ENCODE data around the gene CUBN. TPM values are rescaled to one million over a fixed set of nuclear protein-coding genes. Genes with fewer than 3 reads are reported as not detected.
A peak's percentile ranks its signal among the peaks of the same experiment; 100 is the strongest.
"Not testable (repeated sequence)": the region's sequence is repeated elsewhere in the genome, so short reads cannot be mapped to it uniquely, and the experiment has no call there.

CUBN gene
- total RNA-seq, 1 donor from 2014 or later, result 1.3 TPM

DNA sequence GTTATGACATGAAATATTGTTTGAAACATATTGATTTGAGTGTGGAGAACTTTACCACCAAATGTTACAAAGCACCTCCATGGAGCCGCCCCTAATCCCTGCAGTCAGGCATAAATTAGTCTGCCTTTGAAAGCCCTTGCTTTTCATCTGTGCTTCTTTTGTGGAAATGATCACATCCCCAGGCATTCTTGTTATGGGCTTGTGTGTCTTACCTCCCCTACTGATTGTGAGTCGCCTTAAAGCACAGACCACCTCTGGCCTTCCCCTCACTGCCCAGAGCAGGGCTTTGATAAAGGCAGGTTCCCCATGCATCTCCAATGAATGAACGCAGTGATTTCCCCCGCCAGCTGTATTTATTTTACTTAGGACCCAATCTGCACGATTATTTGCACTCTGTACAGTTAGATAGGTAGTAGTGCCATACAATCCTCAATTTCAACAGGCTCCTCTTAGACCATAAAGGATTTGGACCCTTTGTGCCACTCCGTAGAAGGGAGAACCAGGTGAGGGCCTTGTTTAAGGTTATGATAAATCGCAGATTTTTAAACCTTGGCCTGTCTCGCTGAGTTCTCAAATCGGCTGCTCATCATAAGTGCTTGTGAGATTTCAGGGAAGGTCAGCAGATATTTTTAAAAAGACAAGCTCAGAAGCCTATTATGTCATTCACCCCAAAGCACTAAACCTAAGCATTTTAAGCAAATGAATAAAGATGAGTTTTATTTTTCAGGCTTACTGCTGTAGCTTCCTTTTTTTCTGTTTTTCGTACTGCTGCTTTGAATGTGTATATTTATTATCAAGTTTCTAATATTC, 107.8 kb downstream of the CUBN start:
- no peak for ATAC-seq
- Histone ChIP-seq H3K4me1 (peaks cover 38% of the 10 kb centered on the region), H3K36me3 (no peaks in the 10 kb centered on the region), H3K4me3 (no peak overlapping the region), H3K9me3 (no peaks in the 10 kb centered on the region), H3K27ac (peak overlapping the region; percentile 79), H3K27me3 (no peaks in the 10 kb centered on the region)
- no peak for TF ChIP-seq CTCF (IDR thresholded peaks at IDR 0.05)
- no peak for DNase-seq
- intact Hi-C loops (cut with DNase I), result no loop called here

DNA sequence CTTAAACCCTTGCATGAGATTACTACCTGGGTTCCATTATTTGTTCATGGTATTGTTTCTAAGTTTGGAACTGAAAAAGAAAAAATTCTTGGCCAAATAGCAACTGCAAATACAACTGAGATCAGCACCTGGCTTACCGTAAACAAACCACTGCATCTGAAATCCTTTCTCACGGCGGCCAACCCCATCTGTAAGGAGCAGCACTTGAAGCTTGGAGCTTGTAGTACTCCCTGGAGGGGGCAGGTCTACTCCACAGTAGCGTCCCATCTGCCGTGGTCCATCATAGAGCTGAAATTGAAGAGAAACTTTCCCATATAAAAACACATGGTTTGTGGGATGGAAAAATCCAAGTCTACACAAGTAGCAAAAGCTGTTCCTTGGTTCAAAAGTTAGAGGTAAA, 109.9 kb downstream of the CUBN start:
- H3K9me3 ChIP-seq, result no peaks in the 10 kb centered on the region
- H3K4me3 ChIP-seq, result no peak overlapping the region
- no peaks in the 10 kb centered on the region for H3K27me3 ChIP-seq
- no peak overlapping the region for H3K27ac ChIP-seq
- no peaks in the 10 kb centered on the region for H3K36me3 ChIP-seq
- TF ChIP-seq CTCF (IDR thresholded peaks at IDR 0.05), result no peak
- DNase-seq, result no peak
- no peak for ATAC-seq
- H3K4me1 ChIP-seq, result peaks cover 22% of the 10 kb centered on the region
- intact Hi-C loops (cut with DNase I), result no loop called here

GRCh38 chr10:17013131-17013983, 116.3 kb downstream of the CUBN start:
- intact Hi-C loops (cut with DNase I); ATAC-seq; H3K4me3 ChIP-seq; H3K27me3 ChIP-seq; H3K36me3 ChIP-seq; DNase-seq; H3K27ac ChIP-seq; H3K9me3 ChIP-seq: not testable (repeated sequence)
- H3K4me1 ChIP-seq, result peaks cover 30% of the 10 kb centered on the region

GRCh38 chr10:17012731-17013130, 116.9 kb downstream of the CUBN start:
- intact Hi-C loops (cut with DNase I); H3K4me3 ChIP-seq; H3K36me3 ChIP-seq; DNase-seq; ATAC-seq; H3K27me3 ChIP-seq; H3K9me3 ChIP-seq; H3K27ac ChIP-seq: not testable (repeated sequence)
- peaks cover 33% of the 10 kb centered on the region for H3K4me1 ChIP-seq

- intact Hi-C loops (cut with DNase I), result no loop called here
- no peaks in the 10 kb centered on the region for H3K36me3 ChIP-seq
- no peak for TF ChIP-seq CTCF (IDR thresholded peaks at IDR 0.05)
- no peaks in the 10 kb centered on the region for H3K27me3 ChIP-seq
- peak overlapping the region; percentile 78 for H3K27ac ChIP-seq
- ATAC-seq (peak; percentile 84), DNase-seq (no peak)
- no peak overlapping the region for H3K4me3 ChIP-seq
- H3K9me3 ChIP-seq, result no peaks in the 10 kb centered on the region
- peaks cover 44% of the 10 kb centered on the region for H3K4me1 ChIP-seq
Measured at GRCh38 chr10:17010363-17011145, 119.1 kb downstream of the CUBN start.

DNA sequence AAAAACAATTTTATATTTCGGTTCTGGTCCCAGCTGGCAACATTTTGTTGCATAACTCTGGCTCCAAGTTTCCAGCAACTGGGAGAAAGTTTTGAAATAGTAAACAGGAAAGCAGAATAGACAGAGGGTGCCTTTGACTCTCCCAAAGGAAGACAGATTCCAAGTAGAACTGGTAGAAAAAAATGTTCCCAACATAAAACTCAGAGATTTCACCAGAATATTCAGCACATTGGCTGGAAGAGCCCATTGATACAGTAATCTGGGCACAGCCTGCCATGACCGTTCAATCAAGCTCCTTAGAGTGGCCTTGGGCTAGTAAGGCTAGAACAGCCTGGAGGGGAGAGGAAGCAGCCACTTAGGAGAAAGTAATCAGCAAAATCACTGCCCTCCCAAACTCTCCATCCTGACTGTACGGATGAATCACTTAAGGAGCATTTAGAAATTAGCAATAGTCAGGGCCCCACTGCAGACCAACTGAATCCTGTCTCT, 120.4 kb downstream of the CUBN start:
- Histone ChIP-seq H3K9me3 (no peaks in the 10 kb centered on the region), H3K36me3 (no peaks in the 10 kb centered on the region), H3K27me3 (no peaks in the 10 kb centered on the region), H3K4me3 (no peak overlapping the region), H3K4me1 (peaks cover 44% of the 10 kb centered on the region), H3K27ac (peak overlapping the region; percentile 78)
- intact Hi-C loops (cut with DNase I), result no loop called here
- DNase-seq (no peak), ATAC-seq (no peak)
- TF ChIP-seq CTCF (IDR thresholded peaks at IDR 0.05), result no peak

All from upper lobe of right lung (tissue), 1 donor.